ENCODE data around the gene RBM5. TPM values are rescaled to one million over a fixed set of nuclear protein-coding genes. Genes with fewer than 3 reads are reported as not detected.

The RBM5 gene
- polyA plus RNA-seq, 1 of the 3 experiments (the other 2 are of a cell fraction) = 113 TPM

GRCh38 chr3:50167841-50168209 is 79.1 kb downstream of the RBM5 start:
- ChIA-PET POLR2A (no interaction called here), CTCF (interaction anchor here (0.9 to 7.2 kb wide), 3 partner anchors 10 to 25 kb away, joined by 3 to 60 read pairs (median 4); partner anchors contain the start of gene GNAT1)
- TF ChIP-seq, protein P1, sequence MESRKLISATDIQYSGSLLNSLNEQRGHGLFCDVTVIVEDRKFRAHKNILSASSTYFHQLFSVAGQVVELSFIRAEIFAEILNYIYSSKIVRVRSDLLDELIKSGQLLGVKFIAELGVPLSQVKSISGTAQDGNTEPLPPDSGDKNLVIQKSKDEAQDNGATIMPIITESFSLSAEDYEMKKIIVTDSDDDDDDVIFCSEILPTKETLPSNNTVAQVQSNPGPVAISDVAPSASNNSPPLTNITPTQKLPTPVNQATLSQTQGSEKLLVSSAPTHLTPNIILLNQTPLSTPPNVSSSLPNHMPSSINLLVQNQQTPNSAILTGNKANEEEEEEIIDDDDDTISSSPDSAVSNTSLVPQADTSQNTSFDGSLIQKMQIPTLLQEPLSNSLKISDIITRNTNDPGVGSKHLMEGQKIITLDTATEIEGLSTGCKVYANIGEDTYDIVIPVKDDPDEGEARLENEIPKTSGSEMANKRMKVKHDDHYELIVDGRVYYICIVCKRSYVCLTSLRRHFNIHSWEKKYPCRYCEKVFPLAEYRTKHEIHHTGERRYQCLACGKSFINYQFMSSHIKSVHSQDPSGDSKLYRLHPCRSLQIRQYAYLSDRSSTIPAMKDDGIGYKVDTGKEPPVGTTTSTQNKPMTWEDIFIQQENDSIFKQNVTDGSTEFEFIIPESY (IDR thresholded peaks at IDR 0.05; ENCODE audit: borderline replicate concordance, low read depth) = no peak
- TF ChIP-seq NFIC (IDR thresholded peaks at IDR 0.05; ENCODE audit: borderline replicate concordance) (no peak), EP300 (IDR thresholded peaks at IDR 0.05; ENCODE audit: borderline replicate concordance in 1 of 2, low read depth in 1 of 2, low read length in 1 of 2) (no peak), TAF1 (IDR thresholded peaks at IDR 0.05; ENCODE audit: borderline replicate concordance, low read depth, low read length) (no peak), GATA2 (CRISPR knock-in tag; IDR thresholded peaks at IDR 0.05) (no peak), POLR2AphosphoS5 (IDR thresholded peaks at IDR 0.05; ENCODE audit: low read depth, low read length) (no peak), MEF2A (IDR thresholded peaks at IDR 0.05; ENCODE audit: borderline replicate concordance, low read depth) (no peak), TEAD4 (IDR thresholded peaks at IDR 0.05; ENCODE audit: borderline replicate concordance, insufficient read depth) (no peak), MXI1 (IDR thresholded peaks at IDR 0.05; ENCODE audit: low read depth, low read length) (no peak), FOXM1 (IDR thresholded peaks at IDR 0.05; ENCODE audit: low read depth) (no peak), IRF3 (IDR thresholded peaks at IDR 0.05; ENCODE audit: low read depth, low read length) (no peak), TCF12 (IDR thresholded peaks at IDR 0.05) (no peak), MAX (IDR thresholded peaks at IDR 0.05; ENCODE audit: low read depth) (no peak), JUND (IDR thresholded peaks at IDR 0.05) (no peak)
- TF ChIP-seq, protein P2, sequence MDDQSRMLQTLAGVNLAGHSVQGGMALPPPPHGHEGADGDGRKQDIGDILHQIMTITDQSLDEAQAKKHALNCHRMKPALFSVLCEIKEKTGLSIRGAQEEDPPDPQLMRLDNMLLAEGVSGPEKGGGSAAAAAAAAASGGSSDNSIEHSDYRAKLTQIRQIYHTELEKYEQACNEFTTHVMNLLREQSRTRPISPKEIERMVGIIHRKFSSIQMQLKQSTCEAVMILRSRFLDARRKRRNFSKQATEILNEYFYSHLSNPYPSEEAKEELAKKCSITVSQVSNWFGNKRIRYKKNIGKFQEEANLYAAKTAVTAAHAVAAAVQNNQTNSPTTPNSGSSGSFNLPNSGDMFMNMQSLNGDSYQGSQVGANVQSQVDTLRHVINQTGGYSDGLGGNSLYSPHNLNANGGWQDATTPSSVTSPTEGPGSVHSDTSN (IDR thresholded peaks at IDR 0.05) = no peak
- Histone ChIP-seq H3K4me3 (ENCODE audit: low read depth in 2 of 2, low read length in 1 of 2) (no peak overlapping the region), H3K4me2 (no peak overlapping the region), H3K79me2 (ENCODE audit: insufficient read depth) (peaks cover 29% of the 10 kb centered on the region), H3K9me2 (no peaks in the 10 kb centered on the region), H3K36me3 (replicated peaks in 1 of 2; ENCODE audit: control insufficient read depth in 1 of 2, insufficient read depth in 2 of 2, low read length in 1 of 2) (no peaks in the 10 kb centered on the region), H4K20me1 (ENCODE audit: insufficient read depth) (no peaks in the 10 kb centered on the region), H3K9ac (no peak overlapping the region), H3K27ac (ENCODE audit: low read depth in 2 of 2, low read length in 1 of 2) (no peak overlapping the region), H2AFZ (ENCODE audit: low read depth) (no peak overlapping the region), H3K9me3 (no peaks in the 10 kb centered on the region), H3F3A (replicated peaks; ENCODE audit: insufficient read depth) (peaks cover 16% of the 10 kb centered on the region), H3K27me3 (ENCODE audit: insufficient read depth) (no peaks in the 10 kb centered on the region), H3K4me1 (ENCODE audit: control insufficient read depth in 1 of 2, insufficient read depth in 2 of 2, low read depth in 1 of 2, low read length in 1 of 2) (peaks cover 30 to 46% of the 10 kb centered on the region in 2 experiments; a peak in 3 of 4 replicates)
- WGBS (ENCODE audit: low lambda C conversion rate) = 98% methylated on average over 6 of the region's 7 CpGs
- DNase-seq = no peak
